ENCODE data around the gene CEP68. TPM values are rescaled to one million over a fixed set of nuclear protein-coding genes. Genes with fewer than 3 reads are reported as not detected.
"Not testable (repeated sequence)": the region's sequence is repeated elsewhere in the genome, so short reads cannot be mapped to it uniquely, and the experiment has no call there.

Gene CEP68
- total and polyA plus RNA-seq, 11 donors, result 6.5 to 26.8 (median 16.4) TPM

- Histone ChIP-seq H3K36me3 (no peaks in the 10 kb centered on the region), H3K4me3 (peak overlapping the region; percentile 76 to 94 (median 80)), H3K9me3 (no peaks in the 10 kb centered on the region), H3K27ac (peak overlapping the region; percentile 87 to 98 (median 96)), H3K4me1 (peaks cover 11 to 65% (median 47%) of the 10 kb centered on the region in 12 donors), H3K27me3 (no peaks in the 10 kb centered on the region)
- TF ChIP-seq POLR2A (IDR thresholded peaks at IDR 0.05), result no peak
- TF ChIP-seq CTCF (IDR thresholded peaks at IDR 0.05), result no peak
- ATAC-seq (peak in 3 of 4 donors; percentile 23 to 39 (median 29)), DNase-seq (peak; percentile 62 to 80 (median 63))
- WGBS, 4 donors, result 0 to 2% (median 0%) methylated on average over 7 to 29 of the region's 29 CpGs
- intact Hi-C loops (cut with DNase I), result loop anchor here in 4 of 10 donors (5.0 kb wide), 4 partner anchors 37 to 62 kb away; no protein-coding TSS in a partner anchor
Observed at GRCh38 chr2:65129286-65129825, 73.1 kb downstream of the CEP68 start.

- H3K27ac ChIP-seq, result peak within 1 kb of the TSS; percentile 87 to 98 (median 96)
- DNase-seq, result peak; percentile 100
- H3K9me3 ChIP-seq, result no peaks in the 10 kb centered on the region
- intact Hi-C loops (cut with DNase I), result loop anchor here in 8 of 10 donors (1.0 to 5.0 kb wide), 9 partner anchors 35 to 74 kb away; partner anchors contain the start of gene CEP68 (in 3 of the 8)
- peak within 1 kb of the TSS; percentile 76 to 94 (median 80) for H3K4me3 ChIP-seq
- TF ChIP-seq POLR2A (IDR thresholded peaks at IDR 0.05) (peak; percentile 51 to 62), CTCF (IDR thresholded peaks at IDR 0.05) (peak; percentile 25 to 70 (median 52))
- peaks cover 11 to 58% (median 40%) of the 10 kb centered on the region in 12 donors for H3K4me1 ChIP-seq
- ATAC-seq, result peak; percentile 97 to 98 (median 98)
- 0 to 1% (median 1%) methylated on average over 31 to 76 of the region's 76 CpGs for WGBS, 4 donors
- H3K36me3 ChIP-seq, result no peaks in the 10 kb centered on the region
- H3K27me3 ChIP-seq, result no peaks in the 10 kb centered on the region
Observed at GRCh38 chr2:65129826-65130663, 73.8 kb downstream of the CEP68 start, which contains the start of gene RAB1A. Gene RAB1A (minus strand): TSS chr2:65130106. CDS start chr2:65129915, 191 bp downstream.

- Histone ChIP-seq H3K4me3 (peak overlapping the region; percentile 39 to 94 (median 80)), H3K27ac (peak overlapping the region; percentile 63 to 98 (median 96)), H3K36me3 (no peaks in the 10 kb centered on the region), H3K27me3 (no peaks in the 10 kb centered on the region), H3K4me1 (peaks cover 11 to 52% (median 33%) of the 10 kb centered on the region in 12 donors), H3K9me3 (no peaks in the 10 kb centered on the region)
- DNase-seq, result no peak
- no peak for TF ChIP-seq POLR2A (IDR thresholded peaks at IDR 0.05)
- TF ChIP-seq CTCF (IDR thresholded peaks at IDR 0.05), result no peak
- peak; percentile 11 to 67 (median 50) for ATAC-seq
- 15 to 22% (median 15%) methylated on average over 15 to 19 of the region's 19 CpGs for WGBS, 4 donors
- intact Hi-C loops (cut with DNase I), result loop anchor here in 7 of 10 donors (1.0 to 5.0 kb wide), 7 partner anchors 34 to 74 kb away; partner anchors contain the start of gene CEP68 (in 3 of the 7)
Observed at GRCh38 chr2:65130664-65131175, 74.5 kb downstream of the CEP68 start.

DNA sequence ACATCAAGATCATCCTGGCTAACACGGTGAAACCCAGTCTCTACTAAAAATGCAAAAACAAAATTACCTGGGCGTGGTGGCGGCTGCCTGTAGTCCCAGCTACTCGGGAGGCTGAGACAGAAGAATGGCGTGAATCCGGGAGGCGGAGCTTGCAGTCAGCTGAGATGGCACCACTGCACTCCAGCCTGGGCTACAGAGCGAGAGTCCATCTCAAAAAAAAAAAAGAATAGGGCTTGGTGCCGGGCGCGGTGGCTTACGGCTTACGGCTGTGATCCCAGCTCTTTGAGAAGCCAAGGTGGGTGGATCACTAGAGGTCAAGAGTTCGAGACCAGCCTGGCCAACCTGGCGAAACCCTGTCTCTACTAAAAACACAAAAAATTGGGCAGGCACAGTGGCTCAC lies 76.7 kb downstream of the CEP68 start:
- not testable (repeated sequence) for H3K27ac ChIP-seq, H3K4me3 ChIP-seq, H3K27me3 ChIP-seq, ATAC-seq, H3K9me3 ChIP-seq, H3K36me3 ChIP-seq, DNase-seq
- intact Hi-C loops (cut with DNase I), result loop anchor here in 7 of 10 donors (5.0 kb wide), 5 partner anchors 34 to 76 kb away; partner anchors contain the start of gene CEP68 (in 2 of the 7)
- WGBS, 4 donors, result 90 to 95% (median 92%) methylated on average over 15 of the region's 15 CpGs
- H3K4me1 ChIP-seq, result peaks cover 0 to 32% (median 12%) of the 10 kb centered on the region in 12 donors

Data from heart left ventricle (tissue), 16 donors.